HepG2 (cell line): Measurements from ENCODE around the gene PHRF1. TPM values are rescaled to one million over a fixed set of nuclear protein-coding genes. Genes with fewer than 3 reads are reported as not detected.

Experiments
- ATRX ChIP-seq: sonication (generic); formaldehyde crosslinking; IDR thresholded peaks from 2 replicates; pipeline ENCODE4 v1.4.0; 2020; ENCODE audit warnings: missing genetic modification reagents, borderline replicate concordance
- ETV6 ChIP-seq: sonication (generic); formaldehyde crosslinking; conservative IDR thresholded peaks from 2 replicates; pipeline ENCODE4 v1.4.0; 2020; ENCODE audit warnings: missing genetic modification reagents
- GTF2F1 ChIP-seq: fragments of 150-350 bp; IDR thresholded peaks from 2 replicates; pipeline ENCODE4 v1.6.1; 2014; ENCODE audit warnings: low read length
- HMG20B ChIP-seq: conservative IDR thresholded peaks from 2 replicates; pipeline ENCODE4 v1.6.1; 2016; ENCODE audit warnings: missing genetic modification reagents, missing compliant biosample characterization
- HNF4G ChIP-seq, 2 experiments: sonication (generic) in 1 of 2; formaldehyde crosslinking in 1 of 2; IDR thresholded peaks; 2 replicates each; pipeline versions ENCODE4 v1.4.0 to v1.6.1; 2011 to 2020; ENCODE audit warnings: borderline replicate concordance in 2 of 2, low read depth in 2 of 2, mild to moderate bottlenecking in 2 of 2, low read length in 1 of 2, missing genetic modification reagents in 1 of 2, moderate library complexity in 1 of 2
- HOXA7 ChIP-seq: sonication (generic); formaldehyde crosslinking; IDR thresholded peaks from 2 replicates; pipeline ENCODE4 v1.8.1; 2022; ENCODE audit warnings: mild to moderate bottlenecking, missing genetic modification reagents, moderate library complexity
- MYC ChIP-seq: sonication (generic); formaldehyde crosslinking; IDR thresholded peaks from 2 replicates; pipeline ENCODE4 v1.9.0; 2021; ENCODE audit warnings: missing genetic modification reagents, borderline replicate concordance
- RFX1 ChIP-seq: fragments of 450-650 bp; IDR thresholded peaks from 2 replicates; pipeline ENCODE4 v1.6.1; 2017
- RFX5 ChIP-seq: IDR thresholded peaks from 2 replicates; pipeline ENCODE4 v1.6.1; 2011; ENCODE audit warnings: low read depth, low read length, improper control_type of control experiment
- SUZ12 ChIP-seq: fragments of 150-350 bp; IDR thresholded peaks from 2 replicates; pipeline ENCODE4 v1.6.1; 2014; ENCODE audit warnings: low read depth, low read length
- ZNF136 ChIP-seq: sonication (generic); formaldehyde crosslinking; IDR thresholded peaks from 2 replicates; pipeline ENCODE4 v1.8.1; 2022; ENCODE audit warnings: low read depth, mild to moderate bottlenecking, moderate library complexity, missing genetic modification reagents
- ZNF256 ChIP-seq: sonication (generic); formaldehyde crosslinking; conservative IDR thresholded peaks from 2 replicates; pipeline ENCODE4 v1.4.0; 2020; ENCODE audit warnings: missing genetic modification reagents
- ZNF337 ChIP-seq: sonication (generic); formaldehyde crosslinking; IDR thresholded peaks from 2 replicates; pipeline ENCODE4 v1.5.1; 2020; ENCODE audit warnings: missing genetic modification reagents, low read depth, mild to moderate bottlenecking, borderline replicate concordance
- ZNF563 ChIP-seq: sonication (generic); formaldehyde crosslinking; IDR thresholded peaks from 2 replicates; pipeline ENCODE4 v1.8.0; 2022; ENCODE audit warnings: mild to moderate bottlenecking, moderate library complexity, missing genetic modification reagents
- ZNF629 ChIP-seq: sonication (generic); formaldehyde crosslinking; conservative IDR thresholded peaks from 2 replicates; pipeline ENCODE4 v1.5.0; 2020; ENCODE audit warnings: missing genetic modification reagents
- ZNF644 ChIP-seq: IDR thresholded peaks from 2 replicates; pipeline ENCODE4 v1.6.1; 2016; ENCODE audit warnings: low read depth
- polyA plus RNA-seq, 8 experiments: library from polyadenylated mRNA; depleted of rRNA in 3 of 8; stranded (reverse) in 7 of 8; unstranded in 1 of 8; fragments of >200 nt; fragmentation: Illumina TruSeq in 4 of 8; extraction: Trizol in 4 of 8; gene quantifications; 2 replicates each; pipeline versions ENCODE4 v1.2.1 to v1.2.3, GENCODE V29; 2011 to 2016; ENCODE audit warnings: low read depth in 4 of 8, missing spikeins in 1 of 8, mixed read lengths in 1 of 8; ENCODE audit not compliant: insufficient read depth in 1 of 8
- total RNA-seq, 5 experiments: library from RNA; depleted of rRNA; stranded (reverse); fragments of >200 nt; fragmentation: Illumina TruSeq; extraction: Trizol; gene quantifications; 2 replicates each; pipeline ENCODE4 v1.2.3, GENCODE V29; 2016; ENCODE audit warnings: low read depth in 1 of 5
- TF ChIP-seq, protein P1 (sequence below): fragments of 450-650 bp; IDR thresholded peaks from 2 replicates; pipeline ENCODE4 v1.6.1; 2016
- TF ChIP-seq, protein P2 (sequence below): sonication (generic); formaldehyde crosslinking; IDR thresholded peaks from 2 replicates; pipeline ENCODE4 v1.4.0; 2020; ENCODE audit warnings: missing genetic modification reagents
- TF ChIP-seq, protein P3 (sequence below): sonication (generic); formaldehyde crosslinking; IDR thresholded peaks from 2 replicates; pipeline ENCODE4 v1.4.0; 2020; ENCODE audit warnings: mild to moderate bottlenecking, missing genetic modification reagents, borderline replicate concordance
- TF ChIP-seq, protein P4 (sequence below): sonication (generic); formaldehyde crosslinking; IDR thresholded peaks from 2 replicates; pipeline ENCODE4 v1.5.0; 2020; ENCODE audit warnings: missing genetic modification reagents
- TF ChIP-seq, protein P5 (sequence below), 2 experiments: sonication (generic) in 1 of 2; formaldehyde crosslinking in 1 of 2; IDR thresholded peaks; 2 replicates each; pipeline versions ENCODE4 v1.5.1 to v1.6.1; 2011 to 2020; ENCODE audit warnings: borderline replicate concordance in 1 of 2, low read depth in 1 of 2, low read length in 1 of 2, mild to moderate bottlenecking in 1 of 2, missing genetic modification reagents in 1 of 2, moderate library complexity in 1 of 2

The PHRF1 gene
- total and polyA plus RNA-seq, 2 of the 13 experiments (the other 11 are each of a cell fraction or from before 2014, with no cell fraction given) = 8.2 to 16.7 TPM

DNA sequence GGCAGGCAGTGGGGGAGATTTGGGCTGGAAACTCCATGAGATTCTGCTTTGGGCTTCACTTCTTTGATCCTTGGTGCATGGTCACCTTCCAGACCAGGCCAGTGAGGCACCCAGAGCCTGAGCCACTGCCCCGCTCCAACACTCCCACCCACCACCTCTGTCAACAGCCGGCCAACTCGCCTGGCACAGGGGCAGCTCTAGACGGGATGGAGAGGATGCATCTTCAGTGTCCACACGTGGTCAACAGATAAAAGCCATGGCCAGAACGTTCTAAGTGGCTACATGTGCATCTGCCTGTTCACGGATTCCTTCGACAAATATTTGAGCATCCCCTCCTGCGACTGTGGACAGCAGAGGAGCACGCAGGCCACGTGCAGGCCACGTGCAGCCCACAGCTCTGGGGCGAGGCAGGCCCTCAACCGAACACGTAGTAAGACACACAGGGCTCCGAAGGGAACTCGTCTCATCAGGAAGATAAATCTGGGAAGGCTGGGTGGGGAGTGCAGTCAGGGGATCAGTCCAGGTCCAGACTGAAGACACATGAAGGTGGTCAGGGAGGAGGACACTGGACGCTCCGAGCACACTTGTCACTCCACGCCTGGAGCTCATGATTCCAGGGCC, 37.7 kb upstream of the PHRF1 start (continued):
- TF ChIP-seq, protein P1, sequence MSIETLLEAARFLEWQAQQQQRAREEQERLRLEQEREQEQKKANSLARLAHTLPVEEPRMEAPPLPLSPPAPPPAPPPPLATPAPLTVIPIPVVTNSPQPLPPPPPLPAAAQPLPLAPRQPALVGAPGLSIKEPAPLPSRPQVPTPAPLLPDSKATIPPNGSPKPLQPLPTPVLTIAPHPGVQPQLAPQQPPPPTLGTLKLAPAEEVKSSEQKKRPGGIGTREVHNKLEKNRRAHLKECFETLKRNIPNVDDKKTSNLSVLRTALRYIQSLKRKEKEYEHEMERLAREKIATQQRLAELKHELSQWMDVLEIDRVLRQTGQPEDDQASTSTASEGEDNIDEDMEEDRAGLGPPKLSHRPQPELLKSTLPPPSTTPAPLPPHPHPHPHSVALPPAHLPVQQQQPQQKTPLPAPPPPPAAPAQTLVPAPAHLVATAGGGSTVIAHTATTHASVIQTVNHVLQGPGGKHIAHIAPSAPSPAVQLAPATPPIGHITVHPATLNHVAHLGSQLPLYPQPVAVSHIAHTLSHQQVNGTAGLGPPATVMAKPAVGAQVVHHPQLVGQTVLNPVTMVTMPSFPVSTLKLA = peak; percentile 87
- TF ChIP-seq RFX5 (no peak), ETV6 (CRISPR knock-in tag) (no peak), ZNF337 (CRISPR knock-in tag) (no peak), HOXA7 (CRISPR knock-in tag) (no peak), HNF4G (IDR thresholded peaks at IDR 0.05; ENCODE audit: borderline replicate concordance, low read depth, low read length) (no peak), HNF4G (CRISPR knock-in tag; IDR thresholded peaks at IDR 0.05; ENCODE audit: borderline replicate concordance, low read depth) (no peak), HMG20B (no peak), SUZ12 (no peak), ZNF629 (CRISPR knock-in tag) (no peak), RFX1 (no peak), ZNF644 (CRISPR knock-in tag) (no peak), GTF2F1 (no peak), ZNF136 (CRISPR knock-in tag) (no peak), ATRX (CRISPR knock-in tag) (no peak), ZNF563 (no peak), ZNF256 (0 out of 2 replicates have a peak, but pooled peaks have one; percentile 29), MYC (CRISPR knock-in tag) (peak; percentile 49; the same call in 1 of the 2 replicates)
- TF ChIP-seq, protein P2, sequence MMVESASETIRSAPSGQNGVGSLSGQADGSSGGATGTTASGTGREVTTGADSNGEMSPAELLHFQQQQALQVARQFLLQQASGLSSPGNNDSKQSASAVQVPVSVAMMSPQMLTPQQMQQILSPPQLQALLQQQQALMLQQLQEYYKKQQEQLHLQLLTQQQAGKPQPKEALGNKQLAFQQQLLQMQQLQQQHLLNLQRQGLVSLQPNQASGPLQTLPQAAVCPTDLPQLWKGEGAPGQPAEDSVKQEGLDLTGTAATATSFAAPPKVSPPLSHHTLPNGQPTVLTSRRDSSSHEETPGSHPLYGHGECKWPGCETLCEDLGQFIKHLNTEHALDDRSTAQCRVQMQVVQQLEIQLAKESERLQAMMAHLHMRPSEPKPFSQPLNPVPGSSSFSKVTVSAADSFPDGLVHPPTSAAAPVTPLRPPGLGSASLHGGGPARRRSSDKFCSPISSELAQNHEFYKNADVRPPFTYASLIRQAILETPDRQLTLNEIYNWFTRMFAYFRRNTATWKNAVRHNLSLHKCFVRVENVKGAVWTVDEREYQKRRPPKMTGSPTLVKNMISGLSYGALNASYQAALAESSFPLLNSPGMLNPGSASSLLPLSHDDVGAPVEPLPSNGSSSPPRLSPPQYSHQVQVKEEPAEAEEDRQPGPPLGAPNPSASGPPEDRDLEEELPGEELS (CRISPR knock-in tag) = no peak
- TF ChIP-seq, protein P3, sequence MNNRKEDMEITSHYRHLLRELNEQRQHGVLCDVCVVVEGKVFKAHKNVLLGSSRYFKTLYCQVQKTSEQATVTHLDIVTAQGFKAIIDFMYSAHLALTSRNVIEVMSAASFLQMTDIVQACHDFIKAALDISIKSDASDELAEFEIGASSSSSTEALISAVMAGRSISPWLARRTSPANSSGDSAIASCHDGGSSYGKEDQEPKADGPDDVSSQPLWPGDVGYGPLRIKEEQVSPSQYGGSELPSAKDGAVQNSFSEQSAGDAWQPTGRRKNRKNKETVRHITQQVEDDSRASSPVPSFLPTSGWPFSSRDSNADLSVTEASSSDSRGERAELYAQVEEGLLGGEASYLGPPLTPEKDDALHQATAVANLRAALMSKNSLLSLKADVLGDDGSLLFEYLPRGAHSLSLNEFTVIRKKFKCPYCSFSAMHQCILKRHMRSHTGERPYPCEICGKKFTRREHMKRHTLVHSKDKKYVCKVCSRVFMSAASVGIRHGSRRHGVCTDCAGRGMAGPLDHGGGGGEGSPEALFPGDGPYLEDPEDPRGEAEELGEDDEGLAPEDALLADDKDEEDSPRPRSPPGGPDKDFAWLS (CRISPR knock-in tag) = no peak
- TF ChIP-seq, protein P4, sequence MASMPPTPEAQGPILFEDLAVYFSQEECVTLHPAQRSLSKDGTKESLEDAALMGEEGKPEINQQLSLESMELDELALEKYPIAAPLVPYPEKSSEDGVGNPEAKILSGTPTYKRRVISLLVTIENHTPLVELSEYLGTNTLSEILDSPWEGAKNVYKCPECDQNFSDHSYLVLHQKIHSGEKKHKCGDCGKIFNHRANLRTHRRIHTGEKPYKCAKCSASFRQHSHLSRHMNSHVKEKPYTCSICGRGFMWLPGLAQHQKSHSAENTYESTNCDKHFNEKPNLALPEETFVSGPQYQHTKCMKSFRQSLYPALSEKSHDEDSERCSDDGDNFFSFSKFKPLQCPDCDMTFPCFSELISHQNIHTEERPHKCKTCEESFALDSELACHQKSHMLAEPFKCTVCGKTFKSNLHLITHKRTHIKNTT (CRISPR knock-in tag) = no peak
- TF ChIP-seq, protein P5, sequence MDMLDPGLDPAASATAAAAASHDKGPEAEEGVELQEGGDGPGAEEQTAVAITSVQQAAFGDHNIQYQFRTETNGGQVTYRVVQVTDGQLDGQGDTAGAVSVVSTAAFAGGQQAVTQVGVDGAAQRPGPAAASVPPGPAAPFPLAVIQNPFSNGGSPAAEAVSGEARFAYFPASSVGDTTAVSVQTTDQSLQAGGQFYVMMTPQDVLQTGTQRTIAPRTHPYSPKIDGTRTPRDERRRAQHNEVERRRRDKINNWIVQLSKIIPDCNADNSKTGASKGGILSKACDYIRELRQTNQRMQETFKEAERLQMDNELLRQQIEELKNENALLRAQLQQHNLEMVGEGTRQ (IDR thresholded peaks at IDR 0.05; ENCODE audit: low read depth, low read length) = no peak
- TF ChIP-seq, protein P5 (CRISPR knock-in tag; IDR thresholded peaks at IDR 0.05; ENCODE audit: borderline replicate concordance) = 0 out of 2 replicates have a peak, but pooled peaks have one; percentile 27
